Forelimb muscle (tissue), 1 donor: ENCODE data around the gene ZNF618. TPM values are rescaled to one million over a fixed set of nuclear protein-coding genes. Genes with fewer than 3 reads are reported as not detected.

Source experiments
- DNase-seq: peaks from one replicate; pipeline ENCODE4 v3.0.0-alpha.2; 2013; ENCODE audit warnings: low read depth
- polyA plus RNA-seq: library from polyadenylated mRNA; unstranded; fragments of 120-200 nt; gene quantifications from one replicate; pipeline ENCODE4 v1.2.1, GENCODE V29; 2013; ENCODE audit not compliant: insufficient read length

The ZNF618 gene
- polyA plus RNA-seq, 1 donor, result 13.2 TPM

DNA sequence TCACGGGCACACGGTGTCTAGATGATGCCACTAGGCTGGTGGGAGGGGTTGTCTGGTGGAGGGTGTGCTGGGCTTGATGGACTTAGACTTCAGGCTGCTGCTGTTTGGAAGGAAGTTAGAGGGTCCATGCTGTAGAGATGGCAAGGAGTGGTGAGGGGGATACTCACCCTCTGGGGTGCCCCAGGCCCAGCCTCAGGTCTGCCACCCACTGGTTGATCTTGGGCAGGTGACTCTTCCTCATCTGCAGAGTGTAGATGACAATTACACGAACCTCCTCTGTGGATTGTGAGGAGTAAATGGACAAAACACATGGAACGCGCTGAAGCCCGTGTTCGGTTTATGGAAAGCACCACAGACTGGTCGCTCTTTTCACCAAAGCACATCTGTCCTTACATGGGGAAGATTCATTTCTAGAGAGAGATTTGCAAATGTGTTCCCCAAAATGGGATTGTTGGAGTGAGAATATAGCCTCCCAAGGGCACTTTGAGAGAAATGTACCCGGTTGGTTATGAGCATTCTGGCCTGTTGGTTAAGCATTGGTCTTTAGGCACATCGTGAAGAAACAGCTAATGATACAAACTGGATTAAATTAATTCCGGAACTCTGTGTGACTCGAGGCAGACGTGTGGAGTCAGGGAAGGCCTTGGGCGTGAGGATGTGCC lies 58.2 kb downstream of the ZNF618 start:
- no peak for DNase-seq

DNA sequence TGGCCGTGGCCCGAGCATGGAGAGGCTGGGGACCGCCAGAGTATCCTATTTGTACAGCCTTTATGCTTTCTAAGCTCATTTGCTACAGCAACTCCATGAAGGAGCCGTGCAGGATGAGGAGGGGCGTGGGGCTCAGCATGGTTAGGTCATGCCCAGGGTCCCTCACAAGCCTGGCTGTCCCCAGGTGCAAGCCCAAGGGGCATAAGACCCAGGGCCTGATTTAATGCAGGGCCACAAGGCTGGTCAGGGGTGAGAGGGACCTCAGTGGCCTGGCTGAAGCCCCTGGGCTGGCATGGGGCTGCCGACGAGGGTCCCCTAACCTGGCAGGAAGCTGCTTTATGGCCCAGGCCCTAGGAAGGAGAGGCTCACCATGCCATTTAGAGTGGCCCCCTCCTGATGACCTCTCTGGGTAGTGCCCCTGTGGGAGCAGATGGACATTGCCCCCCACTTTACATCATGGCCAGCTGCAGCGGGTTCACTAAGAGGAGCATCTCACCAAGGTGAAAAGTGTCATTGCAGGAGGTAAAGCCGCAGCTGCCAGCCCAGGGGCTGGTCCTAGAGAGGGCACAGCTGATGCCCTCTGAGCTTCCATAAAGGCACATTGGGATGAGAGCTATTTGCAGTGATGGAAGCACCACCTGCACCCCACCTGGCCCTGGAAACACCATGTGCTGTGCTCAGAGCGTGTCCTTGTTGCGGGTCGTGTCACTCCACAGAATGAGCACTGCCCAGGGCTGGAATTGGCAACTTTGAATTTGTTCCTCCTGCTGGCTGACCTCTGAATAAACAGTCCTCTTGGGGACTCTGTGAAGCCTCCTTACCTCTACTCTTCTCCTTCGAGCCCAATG lies 58.9 kb downstream of the ZNF618 start:
- DNase-seq, result no peak

DNA sequence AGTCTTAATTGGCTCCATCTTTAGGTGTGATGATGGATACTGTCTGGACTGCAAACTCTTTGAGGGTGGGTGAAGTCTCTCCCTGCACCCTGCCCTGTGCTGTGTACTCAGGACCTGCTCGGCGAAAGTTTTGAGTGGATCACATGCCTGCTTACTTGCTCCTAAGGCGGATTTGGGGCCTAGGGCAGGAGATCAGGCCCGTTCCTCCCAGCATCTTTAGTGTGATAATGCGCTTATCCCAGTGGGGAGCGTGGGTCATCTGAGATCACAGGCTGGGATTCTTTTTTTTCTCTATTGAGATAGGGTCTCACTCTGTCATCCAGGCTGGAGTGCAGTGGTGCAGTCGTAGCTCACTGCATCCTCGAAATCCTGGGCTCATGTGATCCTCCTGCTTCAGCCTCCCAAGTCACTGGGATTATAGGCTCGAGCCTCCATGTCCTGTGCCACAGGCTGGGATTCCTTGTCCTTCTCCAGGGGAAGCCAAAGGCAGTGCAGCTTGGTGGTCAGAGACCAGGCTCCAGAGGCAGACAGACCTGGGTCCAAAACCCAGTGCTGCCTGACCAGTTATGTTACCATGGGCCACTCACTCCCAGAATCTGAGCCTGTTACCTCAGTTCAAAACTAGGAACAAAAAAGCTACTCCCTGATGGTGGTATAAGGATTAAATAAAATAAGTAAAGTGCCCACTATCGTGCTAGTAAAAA lies 59.7 kb downstream of the ZNF618 start:
- no peak for DNase-seq

DNA sequence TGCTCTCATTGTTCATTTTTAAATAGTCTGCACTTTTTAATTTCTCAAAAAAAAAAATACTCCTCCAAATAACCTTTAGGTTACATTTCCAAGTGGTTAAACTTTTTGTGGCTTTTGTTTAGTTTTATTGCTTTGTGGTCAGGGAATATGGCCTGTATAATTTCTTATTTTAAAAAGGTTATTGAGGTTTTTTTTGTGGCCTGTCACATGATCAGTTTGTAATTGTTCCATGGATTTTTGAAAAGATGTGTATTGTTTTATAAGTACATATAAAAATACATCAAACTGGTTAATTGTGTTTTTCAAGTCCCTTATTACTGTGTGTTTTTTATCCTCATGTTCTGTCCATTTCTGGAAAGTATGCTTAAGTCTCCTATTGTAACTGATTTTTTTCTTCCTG lies 64.0 kb downstream of the ZNF618 start:
- no peak for DNase-seq

DNA sequence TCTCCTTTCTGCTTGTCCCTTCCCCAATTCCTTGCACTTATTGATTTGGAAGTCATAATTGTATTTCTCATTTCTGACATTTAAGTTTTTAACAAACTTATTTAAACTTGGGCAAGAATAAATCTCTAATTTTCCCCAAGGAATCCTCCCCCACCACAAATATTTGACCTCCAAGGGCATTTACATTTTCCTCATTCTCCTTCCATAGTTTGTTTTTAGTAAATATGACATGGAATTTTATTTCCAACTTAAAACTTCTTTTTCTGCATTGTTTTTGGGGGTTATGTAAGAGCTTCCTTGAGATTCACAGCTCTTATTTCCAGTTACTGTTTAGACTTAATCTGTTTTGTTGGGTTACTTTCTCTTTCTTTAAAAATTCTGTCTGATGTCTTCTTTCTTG lies 64.9 kb downstream of the ZNF618 start:
- DNase-seq, result no peak

DNA sequence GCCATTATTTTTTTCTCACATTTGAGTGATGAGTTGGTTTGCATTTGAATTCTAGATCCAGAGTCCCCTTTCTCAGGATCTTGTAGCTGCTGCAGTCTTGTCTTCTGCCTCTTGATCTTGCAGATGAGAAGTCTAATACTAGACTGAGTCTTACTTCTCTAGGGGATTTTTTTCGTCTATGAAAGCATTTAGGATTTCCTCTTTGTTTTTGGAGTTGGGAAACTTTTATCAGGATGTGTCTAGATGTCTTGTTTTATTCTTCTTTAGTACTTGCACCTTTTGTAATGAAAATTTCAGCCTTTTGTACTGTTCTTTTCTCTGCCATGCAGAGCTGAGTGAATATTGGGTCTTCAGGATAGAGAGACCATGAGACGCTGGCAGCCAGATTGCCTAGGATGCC lies 65.4 kb downstream of the ZNF618 start:
- no peak for DNase-seq

DNA sequence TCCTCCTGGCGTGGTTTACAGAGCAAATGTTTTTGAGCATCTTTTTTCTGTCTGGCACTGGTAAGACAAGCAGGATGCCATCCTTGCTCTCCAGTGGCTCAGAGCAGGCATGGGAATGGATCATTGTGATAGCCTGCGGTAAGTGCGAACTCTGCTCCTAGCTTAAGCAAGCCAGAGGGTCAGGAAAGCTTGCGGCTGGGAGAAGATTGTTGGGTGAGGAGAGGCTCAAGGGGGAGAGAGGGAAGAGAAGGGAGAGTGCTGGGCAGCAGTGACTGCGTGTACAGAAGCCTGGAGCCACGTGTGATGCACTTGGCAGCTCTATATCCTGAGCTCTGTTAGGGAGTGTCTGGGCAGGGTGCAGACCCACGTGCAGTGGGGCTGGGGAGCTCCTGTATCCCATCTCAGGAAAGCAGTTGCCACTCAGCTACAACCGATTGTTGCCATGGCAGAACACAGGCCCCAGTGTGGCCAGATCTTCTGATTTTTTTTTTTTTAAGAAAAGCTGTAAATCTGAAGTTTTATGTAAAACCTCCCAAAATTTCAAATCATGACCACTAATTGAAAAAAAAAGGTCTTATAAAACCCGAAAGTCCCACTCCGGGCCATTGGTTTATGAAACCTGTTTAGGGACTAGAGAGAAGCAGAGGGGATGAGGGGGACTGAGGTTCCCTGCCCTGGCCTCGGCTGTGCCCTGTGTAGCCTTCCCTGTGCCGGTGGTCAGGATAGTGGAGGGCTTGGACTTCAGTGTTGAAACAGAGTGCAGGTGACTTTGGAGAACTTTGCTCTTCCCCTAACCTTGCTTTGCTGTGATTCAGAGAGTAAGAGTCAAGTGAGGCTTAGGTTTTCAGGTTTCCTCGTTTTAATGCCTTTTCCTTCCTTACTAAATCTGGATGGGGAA lies 67.3 kb downstream of the ZNF618 start:
- DNase-seq, result no peak

DNA sequence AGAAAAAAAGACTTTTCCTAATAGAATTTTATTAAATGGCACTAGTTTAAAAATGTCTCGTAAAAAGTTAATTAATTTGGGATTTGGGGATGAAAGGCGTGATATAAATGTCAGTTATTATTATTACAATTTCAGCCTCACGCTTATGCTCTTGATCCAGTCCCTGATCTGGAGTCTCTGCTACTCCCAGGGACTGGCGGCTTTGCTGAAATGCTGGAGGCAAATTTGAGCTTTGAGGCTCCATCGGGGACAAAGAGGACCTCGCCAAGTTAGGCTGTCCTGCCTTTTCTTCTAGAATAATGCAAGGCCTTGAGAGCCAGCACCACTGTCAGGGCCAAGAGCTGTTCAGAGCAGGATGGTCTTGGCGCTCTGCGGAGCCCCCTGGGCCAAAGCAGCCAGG lies 69.7 kb downstream of the ZNF618 start:
- DNase-seq, result no peak

DNA sequence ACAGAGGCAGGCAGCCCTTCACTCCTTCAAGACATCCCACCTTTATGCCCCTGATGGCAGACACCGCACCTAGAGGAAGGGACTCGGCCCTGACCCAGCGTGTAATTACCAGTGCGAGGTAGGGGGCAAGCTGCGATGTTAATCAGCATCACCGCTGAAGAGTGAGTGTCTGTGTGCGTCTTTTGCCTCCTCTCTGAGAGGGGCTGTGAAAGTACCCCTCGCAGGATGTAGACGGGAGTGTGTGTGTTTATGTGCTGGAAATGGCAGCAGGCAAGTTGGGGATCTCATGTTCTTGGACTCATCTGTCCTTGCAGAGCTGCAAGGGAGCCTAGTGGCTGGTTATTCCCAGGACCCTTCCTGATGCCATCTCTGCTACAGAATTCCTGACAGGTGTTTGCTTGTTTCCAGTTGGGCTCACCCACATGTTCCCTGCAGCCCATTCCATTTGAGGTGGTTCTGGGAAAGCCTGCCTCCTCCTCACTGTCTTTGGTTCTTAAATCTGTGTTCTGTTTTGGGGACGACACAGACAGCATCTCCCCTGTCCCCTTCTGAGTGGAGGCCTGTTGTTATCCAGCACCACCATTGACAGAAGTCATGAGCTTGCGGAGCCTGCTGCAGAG lies 70.5 kb downstream of the ZNF618 start:
- DNase-seq, result no peak

DNA sequence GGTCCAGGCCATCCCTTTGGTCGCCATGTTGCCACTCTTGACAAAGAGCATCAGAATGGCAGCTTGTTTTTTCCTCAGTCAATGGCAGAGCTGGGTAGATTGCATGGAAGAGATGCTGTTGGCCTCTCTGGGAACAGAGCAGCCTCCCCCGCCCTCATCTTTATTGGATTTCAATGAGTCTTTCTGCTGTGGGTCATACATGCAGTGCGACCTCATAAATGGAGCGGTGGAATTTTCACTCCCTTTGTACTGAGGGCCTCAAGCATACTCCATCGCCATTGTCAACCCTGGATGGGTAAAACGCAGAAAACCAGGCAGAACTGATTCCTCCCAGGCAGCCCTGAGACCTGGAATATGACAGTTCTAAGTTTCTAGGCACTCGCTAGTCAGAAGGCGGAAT lies 71.8 kb downstream of the ZNF618 start:
- no peak for DNase-seq

DNA sequence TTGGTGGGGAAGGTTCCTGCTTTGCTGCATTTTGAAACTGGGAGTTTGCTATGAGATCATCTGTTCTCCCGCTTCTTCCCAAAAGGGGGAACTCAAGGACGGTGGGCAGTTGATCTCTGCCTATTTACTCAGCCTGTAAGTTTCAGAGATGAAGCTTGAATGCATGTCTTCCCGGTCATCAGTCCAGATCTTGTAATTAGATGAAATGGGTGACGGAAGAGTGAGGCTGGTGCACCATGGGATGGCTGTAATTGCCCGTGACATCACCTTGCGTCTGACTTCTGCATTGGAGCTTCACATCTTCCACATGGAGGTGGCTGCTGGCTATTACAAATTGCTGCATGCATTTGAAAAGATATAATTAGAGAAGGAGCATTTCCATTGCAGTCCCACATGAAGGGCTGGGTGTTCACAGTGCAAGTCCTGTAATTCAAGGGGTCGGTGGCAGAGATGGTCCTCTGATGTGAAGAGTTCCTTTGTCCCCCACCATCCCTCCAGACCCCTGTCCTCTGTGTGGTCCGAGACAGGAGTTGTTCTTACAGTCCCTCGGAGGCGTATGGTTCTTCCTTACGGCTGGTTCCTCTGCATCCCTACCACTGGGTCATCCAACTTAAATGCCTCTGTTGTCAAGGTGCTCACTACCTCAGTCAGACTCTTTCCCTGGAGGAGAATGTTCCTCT lies 72.9 kb downstream of the ZNF618 start:
- no peak for DNase-seq

DNA sequence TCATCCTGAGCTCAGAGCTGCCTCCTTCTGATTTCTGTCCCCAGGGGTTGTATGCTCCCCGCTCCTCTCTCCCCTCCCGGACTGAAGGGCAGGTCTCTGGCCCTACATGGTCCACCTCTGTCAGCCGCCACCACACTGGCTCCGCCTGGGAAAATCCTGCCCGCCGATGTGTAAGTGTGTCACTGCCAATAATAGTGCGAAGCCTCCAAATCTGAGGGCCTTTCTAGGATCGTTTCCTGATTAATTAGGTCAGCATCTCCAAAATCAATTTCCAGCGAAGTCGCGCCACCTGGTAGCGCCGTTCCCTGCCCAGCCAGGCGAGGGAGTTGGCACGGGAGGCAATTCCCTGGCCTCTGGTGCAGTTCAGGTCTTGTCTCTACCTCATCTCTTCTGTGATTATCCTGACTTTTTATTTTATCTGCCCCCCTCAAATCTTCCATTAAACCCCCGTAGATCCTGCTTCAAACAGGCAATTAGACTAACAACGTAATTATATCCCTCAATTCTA lies 73.5 kb downstream of the ZNF618 start:
- no peak for DNase-seq

DNA sequence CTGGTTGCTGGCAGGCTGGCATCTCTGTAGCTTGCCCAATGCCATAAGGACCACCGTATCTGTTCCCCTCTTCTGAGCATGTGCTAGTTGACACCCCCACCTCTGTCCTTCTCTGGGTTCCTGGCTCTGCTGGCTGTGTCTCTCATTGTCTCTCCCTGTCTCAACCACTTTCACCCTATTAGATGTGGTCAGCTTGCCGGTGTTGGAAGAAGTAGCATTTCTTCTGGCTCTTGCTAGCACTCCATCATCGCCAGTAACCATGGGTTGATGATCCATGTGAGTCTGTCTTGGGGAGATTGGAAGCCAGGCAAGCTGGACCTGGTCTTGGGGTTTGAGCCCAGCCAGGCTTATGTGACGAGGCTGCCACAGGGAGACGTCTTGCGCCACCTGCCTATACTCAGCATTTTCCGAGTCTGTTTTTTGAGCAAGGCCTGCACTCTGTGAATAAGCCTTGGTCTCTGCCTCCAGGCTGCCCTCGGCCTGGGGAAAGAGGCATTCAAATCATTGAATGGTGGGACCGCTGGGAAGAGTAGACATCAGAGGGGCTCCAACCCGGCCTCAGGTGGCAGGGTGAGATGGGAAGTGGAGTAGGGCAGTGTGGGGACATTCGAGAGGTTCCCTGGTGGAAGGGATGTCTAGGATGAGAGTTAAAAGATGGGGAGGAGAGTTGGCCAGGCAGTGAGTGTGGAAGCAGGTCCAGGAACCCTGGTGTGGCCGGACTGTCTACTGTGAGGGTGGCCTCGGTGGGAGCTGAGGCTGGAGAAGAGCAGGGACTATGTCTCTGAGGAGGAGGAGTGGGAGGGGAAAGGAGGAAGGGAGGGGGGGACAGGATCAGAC lies 74.3 kb downstream of the ZNF618 start:
- DNase-seq, result no peak

DNA sequence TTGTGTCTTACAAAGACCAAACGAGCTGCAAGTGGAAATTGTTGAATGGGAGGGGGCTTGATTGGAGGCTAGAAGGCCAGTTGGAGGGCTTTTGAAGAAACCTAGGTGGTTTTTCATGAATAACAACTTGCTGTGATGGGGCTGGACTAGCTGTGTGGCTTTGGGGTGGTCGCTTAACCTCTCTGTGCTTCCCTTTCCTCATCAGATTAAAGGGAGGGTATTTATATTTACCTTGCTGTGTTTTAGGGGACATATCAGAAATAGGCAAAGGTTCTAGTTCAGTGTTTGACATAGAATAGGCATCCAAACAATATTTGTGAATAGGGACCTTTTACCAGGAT lies 74.9 kb downstream of the ZNF618 start:
- DNase-seq, result no peak

DNA sequence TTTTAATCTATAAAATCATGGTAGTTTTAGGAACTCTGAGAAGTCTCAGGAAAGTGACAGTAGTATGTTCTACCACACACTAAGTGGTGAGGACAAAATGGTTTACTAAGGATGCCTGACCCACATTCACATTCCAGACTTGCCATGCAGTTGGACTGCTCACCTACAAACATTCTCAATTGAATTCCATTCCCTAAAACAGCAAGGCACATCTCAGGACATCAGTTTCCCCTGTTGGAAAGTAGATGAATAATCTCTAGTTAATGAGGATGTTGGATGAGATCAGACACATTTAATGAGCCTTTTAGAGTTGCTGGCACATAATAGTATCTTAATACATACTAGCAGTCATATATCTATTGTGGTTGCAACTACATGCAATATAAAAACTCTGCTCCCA lies 76.6 kb downstream of the ZNF618 start:
- DNase-seq, result no peak

DNA sequence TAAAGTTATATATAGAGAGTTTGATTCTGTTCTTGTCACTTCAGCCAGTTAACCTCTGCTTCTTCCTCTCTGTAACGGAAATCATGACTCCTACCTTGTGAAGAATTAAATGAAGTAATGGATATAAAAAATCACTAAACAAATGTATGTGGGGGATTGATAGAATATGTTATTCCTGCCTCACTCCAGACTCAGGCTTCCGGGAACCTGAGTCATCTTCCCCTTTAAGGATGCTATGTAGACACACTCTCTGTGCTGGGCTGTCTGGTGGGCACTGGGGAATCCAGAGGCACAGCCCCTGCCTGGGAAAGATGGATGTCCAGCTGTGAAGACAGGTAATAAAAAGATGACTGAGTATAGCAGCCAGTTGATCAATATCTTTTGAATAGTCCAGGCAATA lies 77.4 kb downstream of the ZNF618 start:
- no peak for DNase-seq

DNA sequence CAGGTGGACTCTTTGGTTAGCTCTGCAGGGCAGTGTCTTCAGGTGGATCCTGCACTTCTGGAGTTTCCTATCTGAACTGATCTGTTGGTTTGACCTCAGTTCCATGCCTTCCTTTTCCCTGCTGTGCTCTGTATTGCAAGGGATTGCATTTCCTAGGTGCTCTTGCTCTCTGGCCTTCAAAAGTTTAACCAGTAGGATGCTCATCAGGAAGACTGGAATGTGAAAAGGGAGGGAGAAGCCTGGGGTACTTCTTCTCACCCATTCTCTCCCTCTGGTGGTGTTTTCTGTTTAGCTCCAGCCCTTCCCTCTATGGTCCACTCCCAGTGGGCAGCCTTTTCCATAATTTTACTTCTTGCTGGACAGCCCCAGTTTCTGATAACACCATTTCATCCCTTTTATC lies 78.5 kb downstream of the ZNF618 start:
- DNase-seq, result no peak

DNA sequence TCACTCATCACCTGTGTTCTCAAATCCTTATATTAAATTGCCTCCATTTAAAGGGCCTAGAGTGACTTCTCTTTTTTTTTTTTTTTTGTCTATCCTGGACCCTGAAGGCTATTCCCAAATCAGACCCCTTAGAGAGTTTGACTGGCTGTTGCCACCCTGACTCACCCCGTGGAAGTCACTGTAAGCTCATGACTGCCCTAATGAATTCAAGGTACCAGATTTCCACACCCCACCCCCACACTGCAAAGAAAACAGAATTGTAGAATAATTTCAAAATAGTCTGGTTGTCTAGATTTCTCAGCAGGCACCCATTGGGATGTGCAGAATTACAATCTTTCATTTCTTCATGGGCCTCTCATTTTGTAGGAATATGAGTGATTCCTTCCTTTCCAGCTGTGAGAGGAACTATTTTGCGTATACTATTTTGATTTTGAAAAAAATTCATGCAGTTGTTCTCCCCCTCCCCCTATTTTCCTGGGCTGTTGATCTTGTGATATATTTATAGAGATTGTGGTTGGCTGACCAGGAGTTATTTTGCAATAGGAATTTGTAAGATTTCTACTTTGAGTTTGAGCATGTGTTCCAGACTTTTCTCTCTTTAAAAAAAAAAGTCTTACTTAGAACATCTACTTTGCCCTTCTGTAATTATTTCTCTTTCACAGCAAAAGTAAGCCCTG lies 79.1 kb downstream of the ZNF618 start:
- no peak for DNase-seq

DNA sequence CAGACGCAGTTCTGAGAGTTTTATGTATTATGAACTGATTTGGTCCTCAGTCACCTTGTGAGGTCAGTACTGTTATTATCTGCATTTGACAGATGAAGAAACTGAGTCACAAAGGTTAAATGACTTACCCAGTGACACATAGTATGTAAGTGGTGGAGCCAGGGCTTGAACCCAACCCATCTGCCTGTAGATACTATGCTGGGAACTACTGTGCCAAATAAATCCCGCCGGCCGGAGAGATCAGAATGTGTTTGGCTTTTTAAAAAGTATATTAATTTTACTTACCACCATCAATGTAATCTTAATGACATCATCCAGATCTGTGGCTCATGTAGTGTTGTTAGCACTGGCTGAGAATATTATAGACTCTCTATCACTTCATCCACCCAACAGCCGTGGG lies 80.8 kb downstream of the ZNF618 start:
- DNase-seq, result no peak
